ENCODE results near the gene RTRAF. TPM values are rescaled to one million over a fixed set of nuclear protein-coding genes. Genes with fewer than 3 reads are reported as not detected.

RTRAF gene
- total RNA-seq, 1 experiment from 2014 or later: 184 TPM

- no peak overlapping the region for H3K4me3 ChIP-seq
- no peaks in the 10 kb centered on the region for H3K4me1 ChIP-seq (replicated peaks; ENCODE audit: insufficient read depth)
- H3K79me2 ChIP-seq (ENCODE audit: low read depth): no peaks in the 10 kb centered on the region
- no TSS peak for BruUV-seq (replicated peaks)
- ChIA-PET POLR2A (ENCODE audit: unreplicated experiment) (interaction anchor here (0.6 kb wide), 1 partner anchor 1119 kb away, joined by 3 read pairs; no protein-coding TSS in a partner anchor), CTCF (interaction anchor here (1.0 to 1.5 kb wide), 3 partner anchors 42 to 198 kb away, joined by 3 to 7 read pairs (median 6); no protein-coding TSS in a partner anchor)
- no peak overlapping the region for H3K27ac ChIP-seq
- DNase-seq: no peak
- no peaks in the 10 kb centered on the region for H3K9me3 ChIP-seq (ENCODE audit: insufficient read depth, low read depth)
- no peak overlapping the region for H3K4me2 ChIP-seq
- H3K27me3 ChIP-seq (ENCODE audit: insufficient read depth, low read depth): no peaks in the 10 kb centered on the region
- H3K36me3 ChIP-seq (ENCODE audit: low read depth): no peaks in the 10 kb centered on the region
- H3K9me2 ChIP-seq (ENCODE audit: insufficient read depth): no peaks in the 10 kb centered on the region; the same call in 1 of the 2 replicates
- H4K20me1 ChIP-seq (ENCODE audit: insufficient read depth): no peaks in the 10 kb centered on the region
- no peak for TF ChIP-seq EZH2 (IDR thresholded peaks at IDR 0.05; ENCODE audit: low read depth)
- TF ChIP-seq, protein P1, sequence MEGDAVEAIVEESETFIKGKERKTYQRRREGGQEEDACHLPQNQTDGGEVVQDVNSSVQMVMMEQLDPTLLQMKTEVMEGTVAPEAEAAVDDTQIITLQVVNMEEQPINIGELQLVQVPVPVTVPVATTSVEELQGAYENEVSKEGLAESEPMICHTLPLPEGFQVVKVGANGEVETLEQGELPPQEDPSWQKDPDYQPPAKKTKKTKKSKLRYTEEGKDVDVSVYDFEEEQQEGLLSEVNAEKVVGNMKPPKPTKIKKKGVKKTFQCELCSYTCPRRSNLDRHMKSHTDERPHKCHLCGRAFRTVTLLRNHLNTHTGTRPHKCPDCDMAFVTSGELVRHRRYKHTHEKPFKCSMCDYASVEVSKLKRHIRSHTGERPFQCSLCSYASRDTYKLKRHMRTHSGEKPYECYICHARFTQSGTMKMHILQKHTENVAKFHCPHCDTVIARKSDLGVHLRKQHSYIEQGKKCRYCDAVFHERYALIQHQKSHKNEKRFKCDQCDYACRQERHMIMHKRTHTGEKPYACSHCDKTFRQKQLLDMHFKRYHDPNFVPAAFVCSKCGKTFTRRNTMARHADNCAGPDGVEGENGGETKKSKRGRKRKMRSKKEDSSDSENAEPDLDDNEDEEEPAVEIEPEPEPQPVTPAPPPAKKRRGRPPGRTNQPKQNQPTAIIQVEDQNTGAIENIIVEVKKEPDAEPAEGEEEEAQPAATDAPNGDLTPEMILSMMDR (conservative IDR thresholded peaks at IDR 0.05): no peak
- H3F3A ChIP-seq (ENCODE audit: insufficient read depth, low read depth): no peaks in the 10 kb centered on the region
- no peak overlapping the region for H2AFZ ChIP-seq
- intact Hi-C loops (cut with micrococcal nuclease; ENCODE audit: unreplicated experiment): loop anchor here (1.0 to 2.0 kb wide), 3 partner anchors 150 to 695 kb away; no protein-coding TSS in a partner anchor
Measured at GRCh38 chr14:51978681-51979085, 10.7 kb upstream of the RTRAF start.

GRCh38 chr14:51979088-51979709 is 10.1 kb upstream of the RTRAF start:
- no peak overlapping the region for H3K4me2 ChIP-seq
- H3K27me3 ChIP-seq (ENCODE audit: insufficient read depth, low read depth): no peaks in the 10 kb centered on the region
- intact Hi-C loops (cut with micrococcal nuclease; ENCODE audit: unreplicated experiment): loop anchor here (1.0 to 2.0 kb wide), 3 partner anchors 150 to 696 kb away; no protein-coding TSS in a partner anchor
- ChIA-PET POLR2A (ENCODE audit: unreplicated experiment) (interaction anchor here (0.6 kb wide), 1 partner anchor 1120 kb away, joined by 3 read pairs; no protein-coding TSS in a partner anchor), CTCF (interaction anchor here (1.0 to 1.5 kb wide), 3 partner anchors 43 to 199 kb away, joined by 3 to 7 read pairs (median 6); no protein-coding TSS in a partner anchor)
- peak in 1 of 2 experiments; percentile 68 for DNase-seq
- no peaks in the 10 kb centered on the region for H3K36me3 ChIP-seq (ENCODE audit: low read depth)
- H3K9me2 ChIP-seq (ENCODE audit: insufficient read depth): no peaks in the 10 kb centered on the region; the same call in 1 of the 2 replicates
- no TSS peak for BruUV-seq (replicated peaks)
- no peak overlapping the region for H2AFZ ChIP-seq
- H3K4me3 ChIP-seq: no peak overlapping the region
- H3K79me2 ChIP-seq (ENCODE audit: low read depth): no peaks in the 10 kb centered on the region
- no peaks in the 10 kb centered on the region for H3K4me1 ChIP-seq (replicated peaks; ENCODE audit: insufficient read depth)
- H3F3A ChIP-seq (ENCODE audit: insufficient read depth, low read depth): no peaks in the 10 kb centered on the region
- no peaks in the 10 kb centered on the region for H4K20me1 ChIP-seq (ENCODE audit: insufficient read depth)
- H3K27ac ChIP-seq: no peak overlapping the region
- no peaks in the 10 kb centered on the region for H3K9me3 ChIP-seq (ENCODE audit: insufficient read depth, low read depth)
- TF ChIP-seq EZH2 (IDR thresholded peaks at IDR 0.05; ENCODE audit: low read depth): no peak
- TF ChIP-seq, protein P1 (conservative IDR thresholded peaks at IDR 0.05): peak; percentile 94

GRCh38 chr14:51981218-51981854 is 8.0 kb upstream of the RTRAF start:
- H3K4me2 ChIP-seq: no peak overlapping the region
- ChIA-PET CTCF (no interaction called here), POLR2A (ENCODE audit: unreplicated experiment) (no interaction called here)
- no peak for DNase-seq
- H3K36me3 ChIP-seq (ENCODE audit: low read depth): no peaks in the 10 kb centered on the region
- H3K9me2 ChIP-seq (ENCODE audit: insufficient read depth): no peaks in the 10 kb centered on the region; the same call in 1 of the 2 replicates
- no peaks in the 10 kb centered on the region for H3K9me3 ChIP-seq (ENCODE audit: insufficient read depth, low read depth)
- no peak overlapping the region for H3K27ac ChIP-seq
- no peaks in the 10 kb centered on the region for H4K20me1 ChIP-seq (ENCODE audit: insufficient read depth)
- no TSS peak for BruUV-seq (replicated peaks)
- H3K4me3 ChIP-seq: no peak overlapping the region
- no peaks in the 10 kb centered on the region for H3K27me3 ChIP-seq (ENCODE audit: insufficient read depth, low read depth)
- intact Hi-C loops (cut with micrococcal nuclease; ENCODE audit: unreplicated experiment): no loop called here
- no peaks in the 10 kb centered on the region for H3F3A ChIP-seq (ENCODE audit: insufficient read depth, low read depth)
- TF ChIP-seq EZH2 (IDR thresholded peaks at IDR 0.05; ENCODE audit: low read depth): no peak
- TF ChIP-seq, protein P1 (conservative IDR thresholded peaks at IDR 0.05): no peak
- H3K4me1 ChIP-seq (replicated peaks; ENCODE audit: insufficient read depth): no peaks in the 10 kb centered on the region
- H2AFZ ChIP-seq: no peak overlapping the region
- no peaks in the 10 kb centered on the region for H3K79me2 ChIP-seq (ENCODE audit: low read depth)

Data from PC-9 (cell line).